H9 (cell line): ENCODE results near the gene PPFIBP1. TPM values are rescaled to one million over a fixed set of nuclear protein-coding genes. Genes with fewer than 3 reads are reported as not detected.

ENCODE experiments used
- DNase-seq: peaks from one replicate; pipeline ENCODE4 v3.0.0-alpha.2; 2017
- H2AFZ ChIP-seq: one replicate; pipeline ENCODE4 v1.6.1; 2013; ENCODE audit warnings: mild to moderate bottlenecking, low read length, control low read depth, moderate library complexity
- H2AK5ac ChIP-seq: 2 replicates; pipeline ENCODE4 v1.6.1; 2013; ENCODE audit warnings: low read length, control low read depth, mixed read lengths; ENCODE audit not compliant: insufficient read length
- H2BK120ac ChIP-seq: one replicate; pipeline ENCODE4 v1.6.1; 2013; ENCODE audit warnings: low read depth, mild to moderate bottlenecking, low read length, control low read depth, inconsistent platforms; ENCODE audit not compliant: poor library complexity, severe bottlenecking
- H2BK12ac ChIP-seq: 2 replicates; pipeline ENCODE4 v1.6.1; 2013; ENCODE audit warnings: low read length, control low read depth, mixed read lengths, low read depth; ENCODE audit not compliant: insufficient read length
- H2BK15ac ChIP-seq: 2 replicates; pipeline ENCODE4 v1.6.1; 2013; ENCODE audit warnings: low read depth, low read length, control low read depth
- H2BK20ac ChIP-seq: one replicate; pipeline ENCODE4 v1.6.1; 2013; ENCODE audit warnings: low read depth, mild to moderate bottlenecking, low read length, control low read depth, inconsistent platforms; ENCODE audit not compliant: poor library complexity, severe bottlenecking
- H2BK5ac ChIP-seq: 2 replicates; pipeline ENCODE4 v1.6.1; 2013; ENCODE audit warnings: low read length, control low read depth, mixed read lengths; ENCODE audit not compliant: insufficient read length
- H3K14ac ChIP-seq: 2 replicates; pipeline ENCODE4 v1.6.1; 2013; ENCODE audit warnings: low read length, control low read depth; ENCODE audit not compliant: insufficient read depth
- H3K18ac ChIP-seq: 2 replicates; pipeline ENCODE4 v1.6.1; 2013; ENCODE audit warnings: low read depth, mild to moderate bottlenecking, mixed read lengths, low read length, control low read depth; ENCODE audit not compliant: insufficient read length
- H3K23ac ChIP-seq: 2 replicates; pipeline ENCODE4 v1.6.1; 2013; ENCODE audit warnings: low read length, control low read depth, mixed read lengths, low read depth; ENCODE audit not compliant: insufficient read length
- H3K23me2 ChIP-seq: 2 replicates; pipeline ENCODE4 v1.6.1; 2013; ENCODE audit warnings: low read depth, mild to moderate bottlenecking, mixed read lengths, low read length, control low read depth; ENCODE audit not compliant: insufficient read length, poor library complexity, severe bottlenecking
- H3K27ac ChIP-seq: 2 replicates; pipeline ENCODE4 v1.5.1; 2013; ENCODE audit warnings: low read length, control low read depth, mixed read lengths, low read depth; ENCODE audit not compliant: insufficient read length
- H3K27me3 ChIP-seq: 2 replicates; pipeline ENCODE4 v1.6.1; 2013; ENCODE audit warnings: low read length, control low read depth, inconsistent platforms; ENCODE audit not compliant: insufficient read depth
- H3K4ac ChIP-seq: 2 replicates; pipeline ENCODE4 v1.6.1; 2013; ENCODE audit warnings: low read depth, mild to moderate bottlenecking, control low read depth, inconsistent platforms, low read length, moderate library complexity
- H3K4me1 ChIP-seq: 2 replicates; pipeline ENCODE4 v1.6.1; 2013; ENCODE audit warnings: low read length, control low read depth, inconsistent platforms; ENCODE audit not compliant: insufficient read depth
- H3K4me2 ChIP-seq: 2 replicates; pipeline ENCODE4 v1.6.1; 2013; ENCODE audit warnings: low read length, control low read depth, mixed read lengths; ENCODE audit not compliant: insufficient read length, insufficient read depth
- H3K56ac ChIP-seq: 2 replicates; pipeline ENCODE4 v1.6.1; 2013; ENCODE audit warnings: low read depth, mild to moderate bottlenecking, mixed read lengths, low read length, control low read depth; ENCODE audit not compliant: insufficient read length
- H3K79me1 ChIP-seq: 2 replicates; pipeline ENCODE4 v1.6.1; 2013; ENCODE audit warnings: low read depth, mild to moderate bottlenecking, moderate library complexity, low read length, control low read depth, inconsistent platforms; ENCODE audit not compliant: insufficient read depth, poor library complexity, severe bottlenecking
- H3K79me2 ChIP-seq: 2 replicates; pipeline ENCODE4 v1.6.1; 2013; ENCODE audit warnings: low read length, control low read depth, inconsistent platforms; ENCODE audit not compliant: insufficient read depth
- H3K9ac ChIP-seq: 2 replicates; pipeline ENCODE4 v1.6.1; 2013; ENCODE audit warnings: low read length, control low read depth, mixed read lengths; ENCODE audit not compliant: insufficient read length; ENCODE audit errors: extremely low read depth
- H3K9me3 ChIP-seq: one replicate; pipeline ENCODE4 v1.6.1; 2013; ENCODE audit warnings: low read depth, low read length, inconsistent platforms; ENCODE audit not compliant: control insufficient read depth
- H3T11ph ChIP-seq: one replicate; pipeline ENCODE4 v1.6.1; 2013; ENCODE audit warnings: mild to moderate bottlenecking, low read length, control low read depth, inconsistent platforms
- H4K20me1 ChIP-seq: one replicate; pipeline ENCODE4 v1.6.1; 2013; ENCODE audit not compliant: control insufficient read depth, insufficient read length, insufficient read depth
- H4K5ac ChIP-seq: 2 replicates; pipeline ENCODE4 v1.6.1; 2013; ENCODE audit warnings: low read depth, mild to moderate bottlenecking, mixed read lengths, low read length, control low read depth; ENCODE audit not compliant: insufficient read length
- H4K8ac ChIP-seq: replicated peaks from 2 replicates; pipeline ENCODE4 v1.6.1; 2013; ENCODE audit warnings: low read length, control low read depth, mixed read lengths, low read depth; ENCODE audit not compliant: insufficient read length
- H4K91ac ChIP-seq: 2 replicates; pipeline ENCODE4 v1.6.1; 2013; ENCODE audit warnings: low read depth, mild to moderate bottlenecking, moderate library complexity, mixed read lengths, low read length, control low read depth; ENCODE audit not compliant: insufficient read length
- H3K27ac Mint-ChIP-seq, 3 experiments: 2 replicates in 2 of 3; 3 replicates in 1 of 3; pipeline ENCODE4 v1.8.0; 2020 to 2021; ENCODE audit warnings: mixed read lengths in 3 of 3, mild to moderate bottlenecking in 1 of 3, moderate library complexity in 1 of 3
- H3K27me3 Mint-ChIP-seq: 2 replicates; pipeline ENCODE4 v1.8.0; 2021; ENCODE audit warnings: low read depth, mild to moderate bottlenecking, moderate library complexity, mixed read lengths
- H3K36me3 Mint-ChIP-seq, 3 experiments: 2 replicates in 2 of 3; 3 replicates in 1 of 3; pipeline ENCODE4 v1.8.0; 2020 to 2021; ENCODE audit warnings: low read depth in 3 of 3, mixed read lengths in 3 of 3; ENCODE audit not compliant: insufficient read depth in 1 of 3
- H3K4me1 Mint-ChIP-seq, 2 experiments: 2 replicates each; pipeline ENCODE4 v1.8.0; 2020; ENCODE audit warnings: mixed read lengths in 2 of 2
- H3K4me3 Mint-ChIP-seq, 2 experiments: 2 replicates in 1 of 2; 3 replicates in 1 of 2; pipeline ENCODE4 v1.8.0; 2020 to 2021; ENCODE audit warnings: mild to moderate bottlenecking in 2 of 2, mixed read lengths in 2 of 2, moderate library complexity in 1 of 2
- H3K9me3 Mint-ChIP-seq, 2 experiments: 2 replicates in 1 of 2; 3 replicates in 1 of 2; pipeline ENCODE4 v1.8.0; 2020; ENCODE audit warnings: mild to moderate bottlenecking in 2 of 2, mixed read lengths in 2 of 2, moderate library complexity in 1 of 2
- CTCF ChIP-seq: fragments of 200-600 bp; sonication (generic); conservative IDR thresholded peaks from 3 replicates; pipeline ENCODE4 v1.8.0; 2021; ENCODE audit warnings: antibody characterized with exemption, mild to moderate bottlenecking
- WGBS: extraction: QIAGEN DNeasy Blood & Tissue Kit; methylation state at CpG from one replicate; pipeline ENCODE4 v1.1.7; 2013; ENCODE audit warnings: missing lambda C conversion rate, low lambda C conversion rate, mixed read lengths; ENCODE audit not compliant: insufficient read length; ENCODE audit errors: extremely low coverage; 5-methylcytosine and 5-hydroxymethylcytosine counted together
- total RNA-seq: library from RNA; stranded (reverse); gene quantifications from 2 replicates; pipeline ENCODE4 v1.2.1, GENCODE V29; 2021

The PPFIBP1 gene
- total RNA-seq, 1 experiment from 2014 or later: 29.2 TPM

- H2BK15ac ChIP-seq: no peak overlapping the region
- H3K36me3 Mint-ChIP-seq: peaks cover 0 to 3% (median 0%) of the 10 kb centered on the region in 3 experiments; a peak in 1 of 7 replicates
- H2BK12ac ChIP-seq: no peak overlapping the region
- no peak overlapping the region for H3K56ac ChIP-seq
- no peaks in the 10 kb centered on the region for H3K4me1 ChIP-seq
- H3K4ac ChIP-seq: no peak overlapping the region
- H3K18ac ChIP-seq: no peak overlapping the region
- H4K8ac ChIP-seq: no peak overlapping the region
- H3K4me2 ChIP-seq: no peak overlapping the region
- H3K4me1 Mint-ChIP-seq: no peaks in the 10 kb centered on the region
- no peak overlapping the region for H3K9ac ChIP-seq
- no peaks in the 10 kb centered on the region for H3K23me2 ChIP-seq
- H3K27ac Mint-ChIP-seq: no peak overlapping the region
- no peaks in the 10 kb centered on the region for H4K20me1 ChIP-seq
- no CpG with 5 or more reads among the region's 3 CpGs for WGBS
- no peaks in the 10 kb centered on the region for H3K27me3 ChIP-seq
- DNase-seq: no peak
- H2AFZ ChIP-seq: no peak overlapping the region
- H3T11ph ChIP-seq: no peak overlapping the region
- no peaks in the 10 kb centered on the region for H3K27me3 Mint-ChIP-seq
- H2AK5ac ChIP-seq: no peak overlapping the region
- no peak overlapping the region for H2BK120ac ChIP-seq
- no peak overlapping the region for H3K27ac ChIP-seq
- H3K9me3 Mint-ChIP-seq: no peaks in the 10 kb centered on the region
- H3K79me1 ChIP-seq: no peaks in the 10 kb centered on the region
- no peak overlapping the region for H2BK20ac ChIP-seq
- H3K79me2 ChIP-seq: no peaks in the 10 kb centered on the region
- no peaks in the 10 kb centered on the region for H3K9me3 ChIP-seq
- H4K5ac ChIP-seq: no peak overlapping the region
- H2BK5ac ChIP-seq: no peak overlapping the region
- no peak overlapping the region for H4K91ac ChIP-seq
- TF ChIP-seq CTCF: no peak
- no peak overlapping the region for H3K14ac ChIP-seq
- no peak overlapping the region for H3K23ac ChIP-seq
- no peak overlapping the region for H3K4me3 Mint-ChIP-seq
These were observed 149.2 kb downstream of the PPFIBP1 start for GRCh38 chr12:27673101-27673718.
